ENCODE results near the gene NKX1-1. TPM values are rescaled to one million over a fixed set of nuclear protein-coding genes. Genes with fewer than 3 reads are reported as not detected.

The NKX1-1 gene
- total and polyA plus RNA-seq, 9 of the 15 experiments (the other 6 are each of a cell fraction or from before 2014, with no cell fraction given), result not detected

DNA sequence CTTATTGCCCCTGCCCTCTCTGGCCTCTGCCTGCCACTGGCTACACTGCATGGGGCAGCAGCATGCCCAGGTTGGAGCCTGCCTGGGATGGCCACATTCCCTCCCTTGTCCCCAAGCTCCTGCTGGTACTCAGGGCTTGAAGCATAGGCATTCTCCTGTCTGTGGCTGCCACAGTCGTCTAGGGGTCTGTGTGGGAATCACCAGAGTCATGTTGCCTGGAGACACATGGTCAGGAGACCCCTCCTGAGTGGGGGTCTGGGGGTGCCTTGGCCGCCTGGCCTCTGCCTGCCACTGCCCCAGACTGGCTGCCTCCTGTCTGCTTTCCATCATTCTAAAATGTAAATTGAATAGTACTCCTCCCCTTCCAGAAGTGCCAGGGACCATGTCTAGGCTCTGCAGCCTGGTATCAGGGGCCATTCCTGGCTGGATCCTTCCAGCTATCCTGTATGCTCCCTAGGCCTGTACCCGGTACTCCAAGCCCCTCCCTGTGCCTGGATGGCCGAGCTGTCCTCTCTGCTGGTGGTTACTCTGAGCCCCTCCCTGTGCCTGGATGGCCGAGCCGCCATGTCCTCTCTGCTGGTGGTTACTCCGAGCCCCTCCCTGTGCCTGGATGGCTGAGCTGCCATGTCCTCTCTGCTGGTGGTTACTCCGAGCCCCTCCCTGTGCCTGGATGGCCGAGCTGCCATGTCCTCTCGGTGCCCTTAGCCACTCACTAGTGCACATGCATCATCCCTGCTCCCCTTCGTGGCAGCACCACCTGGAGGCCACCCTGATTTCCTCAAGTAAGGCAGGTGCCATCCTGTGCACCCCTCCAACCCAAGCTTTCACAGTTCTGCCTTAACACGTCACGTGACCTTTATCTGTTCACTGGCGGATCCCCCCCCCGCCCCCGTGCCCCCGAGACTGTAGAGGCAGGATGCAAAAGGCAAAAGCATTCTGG, 5.5 kb upstream of the NKX1-1 start:
- Histone ChIP-seq H3K36me3 (ENCODE audit: control insufficient read depth, insufficient read depth, low read length) (no peaks in the 10 kb centered on the region), H3K4me2 (ENCODE audit: insufficient read depth, low read length) (no peak overlapping the region), H3K4me1 (replicated peaks in 1 of 2; ENCODE audit: control insufficient read depth in 2 of 2, insufficient read depth in 2 of 2, low read length in 2 of 2) (peaks cover 6 to 45% of the 10 kb centered on the region in 2 experiments; a peak in 4 of 5 replicates), H3K9ac (ENCODE audit: insufficient read depth in 1 of 2, low read depth in 2 of 2, low read length in 2 of 2) (no peak overlapping the region), H4K20me1 (replicated peaks; ENCODE audit: control insufficient read depth, insufficient read depth, low read length) (no peaks in the 10 kb centered on the region; the same call in 1 of the 2 replicates), H3K4me3 (no peak overlapping the region), H3K79me2 (ENCODE audit: control insufficient read depth, insufficient read depth, low read length) (no peaks in the 10 kb centered on the region), H2AFZ (ENCODE audit: low read depth, low read length) (no peak overlapping the region), H3K27ac (ENCODE audit: extremely low read depth, low read depth, low read length) (no peak overlapping the region), H3K27me3 (ENCODE audit: control insufficient read depth in 2 of 2, insufficient read depth in 2 of 2, low read length in 2 of 2) (peaks cover 0 to 4% of the 10 kb centered on the region in 2 experiments; a peak in 2 of 5 replicates), H3K9me3 (replicated peaks; ENCODE audit: control insufficient read depth, insufficient read depth, low read depth, low read length) (no peaks in the 10 kb centered on the region; the same call in 1 of the 2 replicates), H3K9me1 (ENCODE audit: control insufficient read depth, insufficient read depth, low read length) (peaks cover 2% of the 10 kb centered on the region)
- FAIRE-seq (no peak), ATAC-seq (no peak), DNase-seq (ENCODE audit: extremely low read depth in 1 of 4, low spot score in 3 of 4) (peak in 1 of 4 experiments; percentile 6)
- no TSS peak for BruUV-seq (replicated peaks)
- in situ Hi-C loops (cut with MboI) (loop anchor here (5.0 kb wide), 1 partner anchor 51 kb away; no protein-coding TSS in a partner anchor), intact Hi-C loops (cut with micrococcal nuclease) (no loop called here)
- 1% methylated on average over 15 of the region's 17 CpGs for WGBS (ENCODE audit: insufficient coverage, low coverage, missing lambda C conversion rate)
- CTCF ChIA-PET (ENCODE audit: low intra/inter-chr PET ratio), result no interaction called here
- POLR2A ChIA-PET, result no interaction called here
- no peak for TF ChIP-seq HBP1 (CRISPR knock-in tag; IDR thresholded peaks at IDR 0.05)
- 0 out of 2 replicates have a peak, but pooled peaks have one; percentile 53 for TF ChIP-seq TOE1 (IDR thresholded peaks at IDR 0.05; ENCODE audit: borderline replicate concordance)
- TF ChIP-seq TOE1 (CRISPR knock-in tag; IDR thresholded peaks at IDR 0.05; ENCODE audit: borderline replicate concordance, low read depth), result no peak
- no peak for TF ChIP-seq ZNF584 (CRISPR knock-in tag; IDR thresholded peaks at IDR 0.05; ENCODE audit: low read depth)
- no peak for TF ChIP-seq TAF1 (IDR thresholded peaks at IDR 0.05; ENCODE audit: control insufficient read depth, extremely low read depth, insufficient read depth, low read length, severe bottlenecking)
- no peak for TF ChIP-seq CBFB (CRISPR knock-in tag; IDR thresholded peaks at IDR 0.05)
- TF ChIP-seq, protein P1, sequence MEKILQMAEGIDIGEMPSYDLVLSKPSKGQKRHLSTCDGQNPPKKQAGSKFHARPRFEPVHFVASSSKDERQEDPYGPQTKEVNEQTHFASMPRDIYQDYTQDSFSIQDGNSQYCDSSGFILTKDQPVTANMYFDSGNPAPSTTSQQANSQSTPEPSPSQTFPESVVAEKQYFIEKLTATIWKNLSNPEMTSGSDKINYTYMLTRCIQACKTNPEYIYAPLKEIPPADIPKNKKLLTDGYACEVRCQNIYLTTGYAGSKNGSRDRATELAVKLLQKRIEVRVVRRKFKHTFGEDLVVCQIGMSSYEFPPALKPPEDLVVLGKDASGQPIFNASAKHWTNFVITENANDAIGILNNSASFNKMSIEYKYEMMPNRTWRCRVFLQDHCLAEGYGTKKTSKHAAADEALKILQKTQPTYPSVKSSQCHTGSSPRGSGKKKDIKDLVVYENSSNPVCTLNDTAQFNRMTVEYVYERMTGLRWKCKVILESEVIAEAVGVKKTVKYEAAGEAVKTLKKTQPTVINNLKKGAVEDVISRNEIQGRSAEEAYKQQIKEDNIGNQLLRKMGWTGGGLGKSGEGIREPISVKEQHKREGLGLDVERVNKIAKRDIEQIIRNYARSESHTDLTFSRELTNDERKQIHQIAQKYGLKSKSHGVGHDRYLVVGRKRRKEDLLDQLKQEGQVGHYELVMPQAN (IDR thresholded peaks at IDR 0.05; ENCODE audit: borderline replicate concordance), result no peak
- TF ChIP-seq, protein P2, sequence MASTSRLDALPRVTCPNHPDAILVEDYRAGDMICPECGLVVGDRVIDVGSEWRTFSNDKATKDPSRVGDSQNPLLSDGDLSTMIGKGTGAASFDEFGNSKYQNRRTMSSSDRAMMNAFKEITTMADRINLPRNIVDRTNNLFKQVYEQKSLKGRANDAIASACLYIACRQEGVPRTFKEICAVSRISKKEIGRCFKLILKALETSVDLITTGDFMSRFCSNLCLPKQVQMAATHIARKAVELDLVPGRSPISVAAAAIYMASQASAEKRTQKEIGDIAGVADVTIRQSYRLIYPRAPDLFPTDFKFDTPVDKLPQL (IDR thresholded peaks at IDR 0.05; ENCODE audit: extremely low read depth, insufficient read length), result no peak
- TF ChIP-seq EGR1 (conservative IDR thresholded peaks at IDR 0.05), result no peak
- TF ChIP-seq FOXJ3 (CRISPR knock-in tag; IDR thresholded peaks at IDR 0.05), result no peak
- no peak for TF ChIP-seq NFE2 (IDR thresholded peaks at IDR 0.05; ENCODE audit: low read depth)
- TF ChIP-seq, protein P3, sequence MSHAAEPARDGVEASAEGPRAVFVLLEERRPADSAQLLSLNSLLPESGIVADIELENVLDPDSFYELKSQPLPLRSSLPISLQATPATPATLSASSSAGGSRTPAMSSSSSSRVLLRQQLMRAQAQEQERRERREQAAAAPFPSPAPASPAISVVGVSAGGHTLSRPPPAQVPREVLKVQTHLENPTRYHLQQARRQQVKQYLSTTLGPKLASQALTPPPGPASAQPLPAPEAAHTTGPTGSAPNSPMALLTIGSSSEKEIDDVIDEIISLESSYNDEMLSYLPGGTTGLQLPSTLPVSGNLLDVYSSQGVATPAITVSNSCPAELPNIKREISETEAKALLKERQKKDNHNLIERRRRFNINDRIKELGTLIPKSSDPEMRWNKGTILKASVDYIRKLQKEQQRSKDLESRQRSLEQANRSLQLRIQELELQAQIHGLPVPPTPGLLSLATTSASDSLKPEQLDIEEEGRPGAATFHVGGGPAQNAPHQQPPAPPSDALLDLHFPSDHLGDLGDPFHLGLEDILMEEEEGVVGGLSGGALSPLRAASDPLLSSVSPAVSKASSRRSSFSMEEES (CRISPR knock-in tag; IDR thresholded peaks at IDR 0.05), result peak; percentile 78

Measured in K562 (cell line).